GM19099 (cell line): ENCODE results near the gene NECTIN1.

Source experiments
- POLR2A ChIP-seq: IDR thresholded peaks from 3 replicates; pipeline ENCODE4 v1.6.1; 2011; ENCODE audit warnings: low read depth; ENCODE audit not compliant: insufficient read length; ENCODE audit errors: extremely low read depth

Gene NECTIN1

DNA sequence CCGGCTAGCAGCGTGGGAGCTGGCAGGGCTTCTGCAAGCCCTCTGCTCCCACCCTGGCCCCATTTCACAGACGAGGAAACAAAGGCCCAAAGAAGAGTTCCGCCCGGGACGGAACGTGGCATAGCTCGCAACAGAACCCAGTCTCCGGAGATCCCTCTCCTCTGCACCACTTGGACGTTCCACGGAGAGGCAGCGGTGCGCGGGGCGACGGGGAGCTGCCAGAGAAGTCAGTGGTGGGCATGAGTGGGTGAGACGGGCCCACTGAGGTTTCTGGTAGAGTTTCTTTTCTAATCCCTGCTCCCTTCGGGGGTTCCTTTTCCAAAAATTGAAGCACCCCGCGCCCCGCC lies 554 bp upstream of the NECTIN1 start:
- no peak for TF ChIP-seq POLR2A

DNA sequence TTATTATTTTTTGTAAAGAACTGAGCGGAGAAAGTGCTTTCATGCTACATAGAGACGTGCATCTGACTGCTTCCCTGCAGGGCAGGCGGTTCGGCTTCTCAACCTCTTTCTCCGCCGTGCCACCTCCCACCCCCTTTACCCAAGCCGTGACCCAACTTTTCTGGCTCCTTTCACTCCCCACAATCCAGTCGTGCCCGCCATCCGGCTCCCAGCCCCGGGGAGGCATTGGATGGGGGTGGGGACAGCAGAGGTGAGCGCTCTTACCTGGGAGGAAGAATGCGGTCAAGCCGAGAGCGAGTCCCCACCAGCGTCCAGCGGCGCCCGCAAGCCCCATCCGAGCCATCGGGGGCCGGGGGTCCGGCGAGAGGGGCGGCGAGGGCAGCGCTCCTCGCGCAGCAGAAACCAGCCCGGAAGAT lies 781 bp downstream of the NECTIN1 start:
- TF ChIP-seq POLR2A, result no peak

DNA sequence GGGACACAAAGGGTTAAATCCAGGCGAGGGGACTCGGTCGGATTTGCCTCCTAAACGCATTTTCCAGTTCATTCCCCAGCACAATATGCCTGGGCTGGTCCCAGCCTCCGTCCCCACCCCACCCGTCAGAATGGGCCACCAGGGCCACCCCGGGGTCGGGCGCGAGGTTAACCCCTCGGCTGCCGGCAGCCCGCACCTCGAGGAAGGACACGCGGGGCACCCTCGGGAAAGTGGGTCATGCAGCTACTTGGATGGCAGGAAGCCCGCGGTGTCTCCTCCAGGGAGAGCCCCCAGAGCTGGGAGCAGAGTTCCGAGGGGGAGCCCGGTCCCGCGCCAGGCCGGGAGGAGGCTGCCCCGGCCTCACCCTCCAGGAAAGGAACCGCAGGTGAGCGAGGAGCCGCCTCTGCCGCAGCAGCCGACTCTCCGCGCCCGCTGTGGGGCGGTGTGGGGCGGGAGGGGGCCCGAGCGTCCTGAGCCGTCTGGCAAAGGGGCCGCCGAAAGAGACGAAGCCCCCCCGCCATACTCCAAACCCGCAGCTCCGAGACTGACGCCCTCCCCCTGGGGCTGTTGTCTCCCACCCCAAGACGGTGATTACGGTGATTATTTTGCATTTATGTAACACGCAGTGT lies 1.4 kb downstream of the NECTIN1 start:
- no peak for TF ChIP-seq POLR2A

DNA sequence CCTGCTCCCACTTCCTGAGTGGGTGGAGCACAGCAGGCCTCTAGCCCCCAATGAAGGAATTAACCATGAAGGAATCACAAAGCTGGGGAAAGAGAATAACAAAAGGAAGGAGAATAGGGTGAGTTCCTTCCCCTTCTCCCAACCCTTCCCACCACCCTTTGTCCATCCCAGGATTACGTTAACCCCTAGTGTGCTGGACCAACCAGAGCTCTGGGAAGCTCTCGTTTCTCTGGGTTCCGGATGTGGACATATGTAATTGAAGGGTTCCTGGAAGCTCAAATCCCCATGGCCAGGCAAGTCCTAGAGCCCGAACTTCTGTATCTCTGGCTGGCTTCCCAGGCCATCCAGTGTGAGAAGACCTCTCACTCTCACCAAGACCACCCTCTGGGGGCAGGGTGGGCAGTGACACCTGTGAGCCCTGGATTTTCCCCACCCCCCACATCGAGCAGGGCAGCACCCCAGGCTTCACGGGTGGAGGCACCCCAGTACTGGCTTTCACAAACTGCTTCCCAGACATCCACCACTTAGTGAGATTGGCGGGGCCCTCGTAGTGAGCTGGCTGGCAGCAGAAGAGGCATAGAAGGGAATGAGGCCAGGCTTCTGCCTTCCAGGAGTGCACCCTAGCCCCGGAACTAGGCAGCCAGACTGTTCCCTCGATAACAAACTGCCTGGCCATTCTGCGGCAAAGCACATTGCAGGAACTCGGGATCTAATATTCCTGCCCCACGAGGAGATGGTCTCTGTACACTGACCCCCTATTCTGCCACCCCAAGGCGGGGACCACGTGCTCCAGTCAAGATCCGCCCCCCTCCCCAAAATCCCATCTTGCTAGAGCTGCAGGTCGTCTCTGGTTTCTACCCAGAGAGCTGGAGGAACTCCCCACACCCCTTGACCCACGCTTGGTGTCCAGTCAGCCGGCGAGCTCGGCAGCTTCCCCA lies 2.1 kb downstream of the NECTIN1 start:
- no peak for TF ChIP-seq POLR2A

- TF ChIP-seq POLR2A, result no peak
These were observed 2.8 kb downstream of the NECTIN1 start for GRCh38 chr11:119726150-119726553.

GRCh38 chr11:119724956-119725355 lies 4.0 kb downstream of the NECTIN1 start:
- no peak for TF ChIP-seq POLR2A

- no peak for TF ChIP-seq POLR2A
These were observed 5.1 kb downstream of the NECTIN1 start for GRCh38 chr11:119723952-119724325.

DNA sequence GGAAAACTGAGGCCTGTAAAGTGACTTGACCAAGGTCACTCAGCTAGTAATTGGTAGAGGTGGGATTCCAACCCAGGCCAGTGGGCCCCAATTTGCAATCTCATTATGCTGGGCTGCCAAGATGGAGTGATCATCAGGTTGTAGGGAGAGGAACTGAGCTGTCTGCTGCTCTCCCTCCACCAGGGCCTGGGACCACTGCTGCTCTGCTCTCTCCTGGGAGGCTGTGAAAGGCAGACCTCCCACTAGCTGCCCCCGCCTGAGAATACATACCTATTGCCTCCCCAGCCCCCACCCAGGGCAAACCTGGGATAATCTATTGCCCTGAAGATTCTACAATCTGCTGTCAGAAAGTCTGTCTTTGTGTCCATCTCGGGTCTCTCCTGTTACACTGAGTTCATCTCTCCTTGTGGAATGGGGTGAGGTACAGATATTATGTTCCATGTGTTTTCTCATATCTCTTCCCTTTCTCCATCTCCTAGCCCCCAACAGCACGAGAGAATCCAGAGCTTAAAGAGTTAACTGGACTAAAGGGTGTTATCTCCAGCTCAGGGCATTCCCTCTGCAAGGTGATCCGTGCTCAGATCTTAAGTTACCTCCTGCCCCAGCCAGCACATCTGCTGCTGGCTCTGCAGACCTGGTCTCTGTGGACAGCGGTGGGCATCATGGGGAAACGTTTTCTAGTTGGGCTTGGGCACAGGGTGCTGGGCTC lies 5.6 kb downstream of the NECTIN1 start:
- no peak for TF ChIP-seq POLR2A

GRCh38 chr11:119722281-119722794 lies 6.7 kb downstream of the NECTIN1 start:
- TF ChIP-seq POLR2A, result no peak

- no peak for TF ChIP-seq POLR2A
These were observed 7.6 kb downstream of the NECTIN1 start for GRCh38 chr11:119721129-119722120.

GRCh38 chr11:119720311-119720913 lies 8.6 kb downstream of the NECTIN1 start:
- TF ChIP-seq POLR2A, result no peak

- TF ChIP-seq POLR2A, result no peak
These were observed 11.0 kb downstream of the NECTIN1 start for GRCh38 chr11:119717839-119718534.
